SK-N-SH treated with all-trans-retinoic acid at 6 μM for 48 hours (cell line): ENCODE results near the gene TAS2R60.

Experiments used
- ATAC-seq: fragments of 200-7000 bp; cut with Tn5 transposase; 3 replicates; pipeline ENCODE4 v1.9.1; 2020; ENCODE audit warnings: mild to moderate bottlenecking, moderate library complexity
- ARNTL ChIP-seq: fragments of 450-650 bp; formaldehyde crosslinking; IDR thresholded peaks from 2 replicates; pipeline ENCODE4 v1.5.0; 2020; ENCODE audit warnings: low read depth, mild to moderate bottlenecking, moderate library complexity, borderline replicate concordance
- BACH2 ChIP-seq: fragments of 250-450 bp; sonication (Bioruptor Pico); IDR thresholded peaks from 2 replicates; pipeline ENCODE4 v1.9.0; 2021; ENCODE audit warnings: mild to moderate bottlenecking, borderline replicate concordance
- CREB5 ChIP-seq: fragments of 250-450 bp; sonication (Bioruptor Pico); IDR thresholded peaks from 2 replicates; pipeline ENCODE4 v1.5.1; 2020; ENCODE audit warnings: low read depth, mild to moderate bottlenecking, moderate library complexity
- CSRNP3 ChIP-seq: fragments of 250-450 bp; sonication (Bioruptor Pico); IDR thresholded peaks from 2 replicates; pipeline ENCODE4 v1.5.1; 2021; ENCODE audit warnings: mild to moderate bottlenecking, moderate library complexity
- ESRRG ChIP-seq: fragments of 250-450 bp; sonication (Bioruptor Pico); IDR thresholded peaks from 2 replicates; pipeline ENCODE4 v1.6.1; 2021; ENCODE audit warnings: mild to moderate bottlenecking
- ISL1 ChIP-seq: fragments of 250-450 bp; sonication (Bioruptor Pico); IDR thresholded peaks from 2 replicates; pipeline ENCODE4 v2.1.2; 2022; ENCODE audit warnings: mild to moderate bottlenecking, moderate library complexity
- OSR1 ChIP-seq: fragments of 250-450 bp; sonication (Bioruptor Pico); IDR thresholded peaks from 2 replicates; pipeline ENCODE4 v1.8.0; 2022; ENCODE audit warnings: moderate library complexity, mild to moderate bottlenecking, inconsistent platforms
- PATZ1 ChIP-seq: fragments of 250-450 bp; sonication (Bioruptor Pico); IDR thresholded peaks from 2 replicates; pipeline ENCODE4 v1.8.0; 2020; ENCODE audit warnings: mild to moderate bottlenecking, moderate library complexity, borderline replicate concordance
- POU6F1 ChIP-seq: fragments of 250-450 bp; sonication (Bioruptor Pico); IDR thresholded peaks from 2 replicates; pipeline ENCODE4 v1.8.0; 2021; ENCODE audit warnings: low read depth, mild to moderate bottlenecking, moderate library complexity, borderline replicate concordance
- PPARA ChIP-seq: fragments of 250-450 bp; sonication (Bioruptor Pico); IDR thresholded peaks from 2 replicates; pipeline ENCODE4 v1.5.0; 2020; ENCODE audit warnings: mild to moderate bottlenecking, borderline replicate concordance
- RARB ChIP-seq: fragments of 250-450 bp; sonication (Bioruptor Pico); IDR thresholded peaks from 2 replicates; pipeline ENCODE4 v1.8.0; 2021; ENCODE audit warnings: mild to moderate bottlenecking, moderate library complexity
- SNAI2 ChIP-seq: fragments of 250-450 bp; sonication (Bioruptor Pico); IDR thresholded peaks from 2 replicates; pipeline ENCODE4 v1.5.0; 2020; ENCODE audit warnings: mild to moderate bottlenecking, moderate library complexity
- TCF4 ChIP-seq: fragments of 250-450 bp; sonication (Bioruptor Pico); IDR thresholded peaks from 2 replicates; pipeline ENCODE4 v1.8.0; 2021; ENCODE audit warnings: mild to moderate bottlenecking, moderate library complexity, borderline replicate concordance
- TOX ChIP-seq: fragments of 250-450 bp; sonication (Bioruptor Pico); IDR thresholded peaks from 2 replicates; pipeline ENCODE4 v1.8.0; 2021; ENCODE audit warnings: mild to moderate bottlenecking, moderate library complexity, borderline replicate concordance
- TSHZ2 ChIP-seq: fragments of 250-450 bp; sonication (Bioruptor Pico); IDR thresholded peaks from 2 replicates; pipeline ENCODE4 v1.5.0; 2020; ENCODE audit warnings: mild to moderate bottlenecking, moderate library complexity
- ZC3H10 ChIP-seq: fragments of 250-450 bp; sonication (Bioruptor Pico); IDR thresholded peaks from 2 replicates; pipeline ENCODE4 v1.5.1; 2021; ENCODE audit warnings: mild to moderate bottlenecking, moderate library complexity
- ZFP3 ChIP-seq: fragments of 250-450 bp; sonication (Bioruptor Pico); IDR thresholded peaks from 2 replicates; pipeline ENCODE4 v1.5.0; 2020; ENCODE audit warnings: mild to moderate bottlenecking, moderate library complexity
- ZFP30 ChIP-seq: fragments of 450-650 bp; formaldehyde crosslinking; IDR thresholded peaks from 2 replicates; pipeline ENCODE4 v1.5.0; 2022; ENCODE audit warnings: mild to moderate bottlenecking, moderate library complexity
- ZNF70 ChIP-seq: fragments of 450-650 bp; formaldehyde crosslinking; IDR thresholded peaks from 2 replicates; pipeline ENCODE4 v1.5.0; 2020; ENCODE audit warnings: mild to moderate bottlenecking, moderate library complexity
- ZNF8 ChIP-seq: fragments of 450-650 bp; formaldehyde crosslinking; IDR thresholded peaks from 2 replicates; pipeline ENCODE4 v1.5.0; 2020; ENCODE audit warnings: mild to moderate bottlenecking, moderate library complexity

The TAS2R60 gene

GRCh38 chr7:143408686-143409561, 34.3 kb upstream of the TAS2R60 start, which contains the start of gene EPHA1:
Gene EPHA1 (minus strand): TSS chr7:143408856. CDS start chr7:143408805, 51 bp downstream.
- no peak for TF ChIP-seq CSRNP3 (CRISPR knock-in tag)
- no peak for TF ChIP-seq CREB5 (CRISPR knock-in tag)
- TF ChIP-seq ZNF70 = no peak
- no peak for TF ChIP-seq ESRRG
- TF ChIP-seq POU6F1 = no peak
- TF ChIP-seq ISL1 (CRISPR knock-in tag) = no peak
- no peak for TF ChIP-seq ZNF8 (CRISPR knock-in tag)
- no peak for TF ChIP-seq ZC3H10
- TF ChIP-seq BACH2 (CRISPR knock-in tag) = no peak
- TF ChIP-seq PPARA (CRISPR knock-in tag) = no peak
- no peak for TF ChIP-seq TSHZ2
- TF ChIP-seq SNAI2 (CRISPR knock-in tag) = no peak
- no peak for TF ChIP-seq TOX (CRISPR knock-in tag)
- TF ChIP-seq TCF4 (CRISPR knock-in tag) = no peak
- no peak for TF ChIP-seq OSR1
- no peak for TF ChIP-seq RARB (CRISPR knock-in tag)
- no peak for TF ChIP-seq PATZ1 (CRISPR knock-in tag)
- no peak for TF ChIP-seq ARNTL (CRISPR knock-in tag)
- no peak for ATAC-seq

GRCh38 chr7:143410521-143411004, 32.7 kb upstream of the TAS2R60 start:
- TF ChIP-seq ZFP3 (CRISPR knock-in tag) (no peak), OSR1 (no peak), TCF4 (CRISPR knock-in tag) (no peak), PPARA (CRISPR knock-in tag) (no peak), SNAI2 (CRISPR knock-in tag) (0 out of 2 replicates have a peak, but pooled peaks have one; percentile 16), ZFP30 (no peak)
- ATAC-seq = peak; percentile 17
